Stimulated activated CD8-positive, alpha-beta memory T cell treated with anti-CD3 and anti-CD28 coated beads, Interleukin-12 subunit alpha, Interleukin-12 subunit beta, amount 100 ng/mL, for 1 hour (primary cell): ENCODE measurements around the gene ZSCAN18.

Experiments used
- DNase-seq: peaks from one replicate; pipeline ENCODE4 v3.0.0-alpha.2; 2020; ENCODE audit warnings: low read depth

Gene ZSCAN18

DNA sequence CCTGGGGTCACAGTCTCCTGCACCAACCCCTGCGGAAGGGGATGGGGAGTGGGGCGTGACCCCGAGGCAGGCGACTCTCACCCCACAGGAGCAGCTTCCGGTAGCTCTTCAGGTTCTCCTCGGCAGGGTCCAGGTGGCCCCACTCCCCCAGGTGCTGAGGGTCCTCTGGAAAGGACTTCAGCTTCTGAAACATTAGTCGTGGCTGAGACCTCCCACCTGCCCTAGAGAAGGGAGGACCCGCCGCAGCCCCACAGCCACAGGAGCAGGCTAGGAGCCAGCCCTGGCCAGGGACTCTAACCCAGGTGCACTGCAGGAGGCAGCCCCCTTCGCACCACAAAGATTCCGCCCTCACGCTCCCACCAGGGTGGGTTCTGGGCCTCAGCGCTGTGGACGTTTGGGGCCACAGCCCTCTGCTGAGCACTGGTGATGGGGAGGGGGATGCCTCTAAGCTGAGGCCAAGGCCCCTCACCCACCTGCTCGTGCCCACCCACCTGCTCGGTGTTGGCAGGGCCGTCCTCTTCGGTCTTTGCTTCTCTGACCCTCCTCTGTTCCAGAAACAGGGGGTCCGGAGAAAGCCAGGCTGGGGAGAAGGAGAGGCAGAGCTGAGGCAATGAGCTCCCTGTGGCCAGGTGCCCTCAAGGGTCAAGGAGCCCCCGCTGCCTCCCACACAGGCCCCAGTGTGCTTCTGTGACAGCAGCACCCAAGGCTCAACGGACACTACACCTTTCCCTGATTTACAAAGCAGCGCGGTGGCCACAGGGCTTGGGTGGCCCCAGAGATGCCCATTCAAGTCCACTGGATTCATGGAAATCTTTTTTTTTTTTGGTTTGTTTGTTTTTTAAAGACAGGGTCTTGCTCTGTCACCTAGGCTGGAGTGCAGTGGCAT is 11.0 kb downstream of the ZSCAN18 start:
- DNase-seq: no peak

DNA sequence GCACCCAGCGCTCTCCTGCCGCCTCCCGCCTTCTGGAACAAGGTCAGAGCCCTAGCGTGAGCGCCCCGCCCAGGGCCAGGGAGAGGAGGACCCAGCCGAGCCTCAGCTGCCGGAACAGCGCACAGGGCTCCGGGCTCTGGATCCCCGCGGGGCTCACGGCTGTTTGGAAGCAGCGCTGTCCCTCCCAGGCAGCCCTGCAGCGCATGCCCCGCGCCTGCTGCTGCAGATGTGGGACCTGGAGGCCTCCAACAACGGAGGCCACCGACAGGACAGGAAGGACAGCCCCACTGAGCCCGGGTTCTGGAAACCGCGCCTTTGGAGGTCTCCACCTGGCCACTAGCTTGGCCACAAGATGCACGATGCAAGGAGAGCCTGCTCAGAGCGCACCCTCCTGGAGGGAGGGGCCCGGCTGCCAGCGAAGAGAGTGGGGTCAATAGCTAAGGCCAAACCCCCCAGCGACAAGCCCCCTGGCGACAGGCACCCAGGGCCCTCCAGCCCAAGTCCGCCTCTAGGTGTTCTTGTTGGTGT is 12.6 kb downstream of the ZSCAN18 start:
- no peak for DNase-seq

DNA sequence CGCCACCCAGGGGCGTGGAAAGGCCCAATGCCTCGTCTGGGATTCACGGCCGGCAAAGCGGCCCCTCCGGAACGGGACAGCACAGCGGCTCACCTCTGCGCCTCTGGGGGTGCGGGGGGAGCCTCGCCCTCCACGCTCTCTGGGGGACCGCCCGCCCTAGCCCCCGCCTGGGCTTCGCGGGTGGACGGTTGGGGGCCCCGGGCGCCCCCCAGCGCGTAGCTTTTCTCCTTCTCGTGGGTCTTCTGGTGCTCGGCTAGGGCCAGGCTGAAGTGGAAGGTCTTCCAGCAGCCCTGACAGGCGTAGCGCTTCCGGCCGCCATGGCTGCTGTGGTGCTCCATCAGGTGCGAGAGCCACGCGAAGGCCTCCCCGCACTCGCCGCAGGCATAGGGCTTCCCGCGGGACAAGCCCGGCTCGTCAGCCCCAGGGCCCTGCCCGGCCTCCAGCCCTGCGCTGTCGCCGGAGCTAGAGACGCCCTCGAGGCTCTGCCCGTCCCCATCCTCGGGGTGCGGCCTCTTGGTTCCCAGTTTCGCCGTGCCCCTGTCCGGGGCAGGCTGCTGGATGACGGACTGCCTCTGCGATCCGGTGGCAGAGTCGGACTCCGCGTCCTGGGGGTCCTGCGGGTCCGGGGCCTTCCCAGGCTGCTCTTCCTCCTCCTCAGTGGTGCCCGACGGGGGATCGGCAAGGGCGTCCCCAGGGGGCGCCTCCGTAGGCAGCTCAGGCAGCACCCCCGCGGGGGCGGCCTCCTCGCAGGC is 13.3 kb downstream of the ZSCAN18 start:
- no peak for DNase-seq

DNA sequence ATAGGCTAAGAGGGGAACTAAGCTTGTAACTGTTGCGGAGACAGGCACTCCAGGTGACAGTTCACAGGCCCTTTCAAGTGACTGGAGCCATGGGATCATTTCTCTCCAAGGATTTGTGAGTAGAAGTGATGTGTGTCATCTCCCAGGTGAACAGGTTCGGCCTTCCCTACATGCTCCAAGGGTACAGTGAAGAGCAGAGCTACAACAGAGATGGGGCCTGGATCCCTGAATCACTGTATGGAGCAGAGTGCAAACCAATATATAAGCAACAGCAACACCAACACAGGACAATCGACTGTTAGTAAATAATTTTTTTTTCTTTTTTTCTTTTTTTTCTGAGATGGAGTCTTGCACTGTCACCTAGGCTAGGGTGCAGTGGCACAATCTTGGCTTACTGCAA is 15.0 kb downstream of the ZSCAN18 start:
- no peak for DNase-seq

DNA sequence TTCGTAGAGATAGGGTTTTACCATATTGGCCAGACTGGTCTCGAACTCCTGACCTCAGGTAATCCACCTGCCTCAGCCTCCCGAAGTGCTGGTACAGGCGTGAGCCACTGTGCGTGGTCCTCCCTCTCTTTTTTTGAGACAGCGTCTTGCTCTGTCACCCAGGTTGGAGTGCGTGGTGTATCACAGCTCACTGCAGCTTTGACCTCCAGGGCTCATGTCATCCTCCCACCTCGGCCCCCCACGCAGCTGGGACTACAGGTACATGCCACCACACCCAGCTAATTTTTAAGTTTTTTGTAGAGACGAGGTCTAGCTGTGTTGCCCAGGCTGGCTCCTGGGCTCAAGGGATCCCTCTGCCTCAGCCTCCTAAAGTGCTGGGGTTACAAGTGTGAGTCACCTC is 18.2 kb downstream of the ZSCAN18 start:
- DNase-seq: no peak

DNA sequence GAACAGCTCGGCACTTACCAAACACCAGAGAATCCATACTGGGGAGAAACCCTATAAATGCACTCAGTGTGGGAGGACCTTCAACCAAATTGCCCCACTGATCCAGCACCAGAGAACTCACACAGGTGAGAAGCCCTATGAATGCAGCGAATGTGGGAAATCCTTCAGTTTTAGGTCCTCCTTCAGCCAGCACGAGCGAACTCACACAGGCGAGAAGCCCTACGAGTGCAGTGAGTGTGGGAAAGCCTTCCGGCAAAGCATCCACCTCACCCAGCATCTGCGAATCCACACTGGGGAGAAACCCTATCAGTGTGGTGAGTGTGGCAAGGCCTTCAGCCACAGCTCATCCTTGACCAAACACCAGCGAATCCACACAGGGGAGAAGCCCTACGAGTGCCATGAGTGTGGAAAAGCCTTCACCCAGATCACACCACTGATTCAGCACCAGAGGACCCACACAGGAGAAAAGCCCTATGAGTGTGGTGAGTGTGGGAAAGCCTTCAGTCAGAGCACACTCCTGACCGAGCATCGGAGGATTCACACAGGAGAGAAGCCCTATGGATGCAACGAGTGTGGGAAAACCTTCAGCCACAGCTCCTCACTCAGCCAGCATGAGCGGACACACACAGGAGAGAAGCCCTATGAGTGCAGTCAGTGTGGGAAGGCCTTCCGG is 30.7 kb downstream of the ZSCAN18 start:
- DNase-seq: no peak

DNA sequence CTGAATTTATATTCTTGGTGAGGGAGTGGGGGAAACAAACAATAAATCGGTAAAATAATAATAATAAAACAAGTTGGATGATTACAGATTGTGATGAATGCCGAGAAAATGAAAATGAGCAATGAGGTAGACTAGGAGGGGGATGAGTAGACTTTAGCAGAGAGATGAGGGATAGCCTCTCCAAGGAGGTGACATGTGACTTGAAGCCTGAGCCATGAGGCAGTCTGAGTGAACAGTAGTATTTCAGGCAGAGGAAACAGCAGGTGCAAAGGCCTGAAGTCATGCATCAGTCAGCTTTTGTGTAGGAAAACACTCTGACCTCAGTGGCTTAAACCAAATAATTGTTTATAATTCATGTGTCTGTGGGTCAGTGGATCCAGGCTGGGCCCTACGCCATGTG is 34.3 kb downstream of the ZSCAN18 start:
- no peak for DNase-seq

DNA sequence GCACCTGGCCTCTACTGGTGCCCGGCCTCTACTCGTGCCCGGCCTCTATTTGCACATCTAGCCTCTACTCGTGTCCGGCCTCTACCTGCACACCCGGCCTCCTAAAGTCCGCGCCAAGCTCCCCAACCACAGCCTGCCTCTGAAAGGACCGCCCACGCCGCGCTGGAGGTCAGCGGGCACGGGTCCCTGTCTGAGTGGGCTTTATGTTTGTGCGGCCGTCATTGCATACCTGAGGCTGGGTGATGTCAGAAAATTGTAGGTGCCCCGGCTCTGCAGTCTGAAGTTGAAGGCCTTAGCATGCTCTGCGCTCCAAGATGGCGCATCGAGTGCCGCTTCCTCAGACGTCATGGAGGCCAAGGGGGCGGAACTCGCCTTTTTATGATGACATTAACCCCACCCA is 37.8 kb downstream of the ZSCAN18 start:
- no peak for DNase-seq

DNA sequence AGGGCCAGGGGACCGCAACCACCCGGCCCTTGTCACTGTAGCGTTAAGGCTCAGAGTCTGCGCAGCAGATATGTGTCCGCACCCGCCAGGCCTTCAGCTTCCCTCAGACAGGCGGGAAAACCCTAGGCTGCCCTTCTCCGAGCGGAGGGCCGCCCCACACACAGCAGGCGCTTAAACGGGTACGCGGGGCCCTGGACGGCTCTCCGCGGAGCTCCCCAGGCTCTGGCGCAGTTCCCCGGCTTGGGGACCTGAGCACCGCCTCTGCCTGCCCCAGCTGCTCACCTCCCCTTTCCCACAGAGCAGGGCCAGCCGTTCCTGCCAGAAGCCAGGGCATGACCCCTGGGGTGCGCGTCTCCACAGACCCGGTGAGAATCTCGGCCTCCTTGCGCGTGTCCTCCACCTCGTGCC is 38.4 kb downstream of the ZSCAN18 start:
- DNase-seq: no peak

DNA sequence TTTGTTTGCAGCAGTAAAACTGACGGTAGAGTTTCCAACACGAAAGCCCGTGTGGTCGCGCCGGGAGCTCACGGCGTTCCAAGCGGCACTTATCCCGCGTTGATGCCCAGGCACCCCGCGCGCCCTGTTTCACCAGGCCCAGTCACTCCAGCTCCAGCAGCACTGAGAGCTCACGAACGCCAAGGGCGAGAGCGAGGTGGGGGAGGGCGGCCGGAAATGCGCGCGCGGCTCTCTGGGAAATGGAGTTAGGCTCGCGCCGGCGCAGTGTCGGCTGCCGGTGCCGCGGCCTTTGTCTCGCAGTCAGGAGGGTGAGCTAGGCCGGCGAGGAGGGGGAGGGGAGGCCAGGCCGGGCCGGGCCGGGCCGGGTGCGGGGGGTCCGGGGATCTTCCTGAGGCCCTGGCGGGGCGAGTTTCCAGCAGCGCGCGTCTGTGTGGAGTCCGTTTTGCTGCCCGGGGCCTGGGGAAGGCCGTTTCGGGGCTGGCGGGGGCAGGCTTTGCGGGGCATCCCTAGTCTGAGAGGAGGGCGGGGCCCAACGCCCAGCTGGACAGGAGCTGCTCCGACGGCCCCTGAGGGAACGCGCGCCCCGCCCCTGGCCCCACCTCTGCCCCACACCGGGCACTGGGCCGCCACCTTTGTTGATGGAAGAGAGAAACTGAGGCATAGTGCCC is 38.9 kb downstream of the ZSCAN18 start, which contains the start of gene ZNF135:
TSS of gene ZNF135 (plus strand) at position 280 of the 668 bp plus-strand sequence. CDS start 721 bp downstream, outside the sequence.
- peak; percentile 33 for DNase-seq

DNA sequence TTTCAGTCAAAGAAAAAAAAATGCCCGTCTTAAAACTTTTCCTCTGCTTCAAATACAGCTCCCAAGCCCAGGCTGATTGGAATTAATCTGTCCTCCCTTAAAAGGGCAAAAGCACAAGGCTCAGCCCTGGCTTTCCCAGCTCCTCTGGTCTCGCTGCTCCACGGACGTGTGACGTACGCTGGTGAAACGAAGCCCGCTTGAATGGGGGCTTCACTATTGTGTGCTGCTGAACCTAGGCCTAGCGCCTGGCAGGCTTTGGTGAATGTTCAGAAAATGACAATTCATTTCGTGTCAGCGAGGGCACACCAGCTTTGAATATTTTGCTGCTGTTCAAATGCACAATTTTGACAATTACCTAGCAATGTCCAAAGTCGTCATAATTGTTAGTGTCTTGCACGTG is 39.6 kb downstream of the ZSCAN18 start:
- DNase-seq: no peak

DNA sequence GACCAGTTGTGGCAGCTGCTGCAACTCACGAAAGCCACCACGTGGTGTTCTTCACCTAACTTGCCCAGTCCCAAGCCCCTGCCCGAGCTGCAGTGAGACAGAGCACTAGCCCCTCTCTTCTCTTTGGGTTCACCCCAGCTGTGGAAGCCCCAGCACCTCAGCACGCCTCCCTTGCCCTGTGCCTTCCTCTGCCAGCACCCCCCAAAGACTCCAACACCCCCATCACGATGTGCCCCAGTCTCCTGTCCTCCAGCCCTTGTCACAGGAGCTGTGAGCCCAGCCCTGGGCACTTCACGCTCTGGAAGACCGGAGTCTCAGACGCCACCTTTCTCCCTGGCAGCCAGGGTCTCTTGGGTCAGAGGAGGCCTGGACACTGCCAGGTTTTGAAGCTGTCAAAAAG is 41.2 kb downstream of the ZSCAN18 start:
- no peak for DNase-seq

DNA sequence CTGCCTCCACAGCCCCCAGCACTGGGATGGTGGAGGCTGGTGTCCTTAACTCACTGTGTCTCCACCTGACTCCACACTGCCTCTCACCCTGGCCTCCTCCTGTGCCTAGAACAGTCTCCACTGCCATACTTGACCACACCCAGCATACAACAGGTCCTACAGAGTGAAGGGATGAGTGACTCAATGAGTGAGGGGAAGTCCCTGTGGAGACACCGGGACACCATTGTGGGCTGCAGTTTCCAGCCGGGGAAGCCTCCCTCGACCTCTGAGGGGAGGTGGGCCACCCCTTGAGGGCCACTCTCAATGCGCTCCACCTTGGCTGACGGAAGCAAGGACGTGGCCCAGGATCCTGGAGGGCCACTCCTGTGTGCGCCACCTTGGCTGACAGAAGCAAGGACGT is 41.8 kb downstream of the ZSCAN18 start:
- no peak for DNase-seq

DNA sequence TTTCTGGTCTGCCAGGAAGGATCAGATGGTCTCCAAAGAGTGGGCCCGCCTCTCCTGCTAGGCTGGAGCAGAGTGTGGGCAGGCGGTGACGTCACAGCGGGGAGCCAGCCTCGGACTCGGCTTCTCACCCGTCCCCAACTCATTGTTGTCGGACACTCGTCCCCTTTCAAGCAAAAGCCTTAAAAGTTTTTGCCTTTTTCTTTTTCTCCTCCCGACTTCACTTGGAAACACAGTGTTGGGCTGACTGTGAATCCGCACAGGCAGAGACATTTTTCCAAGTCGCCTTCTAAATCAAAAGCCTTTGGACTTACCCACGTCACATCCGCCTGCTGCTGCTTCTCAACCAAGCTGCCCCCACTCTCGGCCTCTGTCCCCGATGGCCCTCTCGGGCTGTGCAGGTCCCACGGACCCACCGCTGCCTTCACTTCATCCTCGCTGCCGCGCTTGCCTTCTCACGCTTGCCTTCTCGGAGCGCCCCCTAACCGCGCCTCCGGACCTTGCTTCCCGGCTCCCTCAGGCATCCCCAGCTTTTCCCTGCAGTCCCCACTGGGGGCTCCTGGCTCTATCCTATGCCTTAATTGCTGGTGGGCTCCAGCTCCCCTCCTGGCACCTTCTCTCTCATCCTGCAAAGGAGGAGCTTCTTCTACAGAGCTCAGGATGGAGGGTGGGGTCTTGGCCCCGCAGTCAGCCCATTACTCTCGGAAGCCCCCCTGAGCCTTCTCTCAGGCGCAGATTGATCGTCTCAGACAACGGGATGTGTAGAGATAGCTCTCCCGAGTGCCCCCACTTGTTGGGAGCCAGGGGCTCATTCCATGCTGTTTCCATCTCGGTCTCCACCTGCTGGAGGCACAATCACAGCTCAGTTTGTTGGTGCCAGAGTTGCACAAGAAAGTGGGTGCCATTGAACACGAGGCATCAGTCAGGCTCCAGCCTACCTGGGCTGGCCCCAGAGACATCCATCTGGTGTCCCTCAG is 42.8 kb downstream of the ZSCAN18 start:
- DNase-seq: no peak

DNA sequence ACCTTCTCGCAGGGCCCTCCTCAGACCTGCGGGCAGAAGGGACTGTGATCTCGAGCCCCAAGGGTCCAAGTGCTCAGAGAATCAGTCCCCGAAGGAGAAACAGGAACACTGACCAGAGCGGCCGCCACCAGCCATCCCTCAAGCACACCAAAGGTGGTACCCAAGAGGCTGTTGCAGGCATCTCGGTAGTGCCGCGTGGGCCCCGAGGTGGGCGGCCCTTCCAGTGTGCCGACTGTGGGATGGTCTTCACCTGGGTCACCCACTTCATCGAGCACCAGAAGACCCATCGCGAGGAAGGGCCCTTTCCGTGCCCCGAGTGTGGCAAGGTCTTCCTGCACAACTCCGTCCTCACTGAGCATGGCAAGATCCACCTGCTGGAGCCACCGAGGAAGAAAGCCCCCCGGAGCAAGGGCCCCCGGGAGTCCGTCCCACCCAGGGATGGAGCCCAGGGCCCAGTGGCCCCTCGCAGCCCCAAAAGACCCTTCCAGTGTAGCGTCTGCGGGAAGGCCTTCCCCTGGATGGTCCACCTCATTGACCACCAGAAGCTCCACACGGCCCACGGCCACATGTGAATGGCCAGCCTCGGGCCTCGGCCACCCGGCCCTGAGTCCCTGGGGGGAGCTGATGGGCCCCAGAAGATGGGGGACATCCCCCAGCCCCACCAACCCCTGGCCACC is 44.4 kb downstream of the ZSCAN18 start:
- DNase-seq: no peak

DNA sequence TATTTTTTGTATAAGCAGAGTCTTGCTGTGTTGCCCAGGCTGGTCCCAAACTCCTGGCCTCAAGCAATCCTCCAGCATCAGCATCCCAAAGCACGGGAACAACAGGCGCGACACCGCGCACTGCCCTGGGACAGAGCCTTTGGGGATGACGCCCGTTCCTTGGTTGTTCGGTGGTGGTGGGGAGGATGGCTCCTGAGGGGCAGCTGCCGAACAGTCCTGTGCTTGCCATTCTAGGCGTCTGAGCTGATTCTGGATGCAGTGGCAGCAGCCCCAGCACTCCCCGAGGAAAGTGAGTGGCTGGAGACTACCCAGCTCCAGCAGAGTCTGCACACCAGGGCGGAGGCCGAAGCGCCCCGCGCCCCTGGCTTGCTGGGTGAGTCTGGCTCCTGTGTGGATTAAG is 45.8 kb downstream of the ZSCAN18 start:
- no peak for DNase-seq

DNA sequence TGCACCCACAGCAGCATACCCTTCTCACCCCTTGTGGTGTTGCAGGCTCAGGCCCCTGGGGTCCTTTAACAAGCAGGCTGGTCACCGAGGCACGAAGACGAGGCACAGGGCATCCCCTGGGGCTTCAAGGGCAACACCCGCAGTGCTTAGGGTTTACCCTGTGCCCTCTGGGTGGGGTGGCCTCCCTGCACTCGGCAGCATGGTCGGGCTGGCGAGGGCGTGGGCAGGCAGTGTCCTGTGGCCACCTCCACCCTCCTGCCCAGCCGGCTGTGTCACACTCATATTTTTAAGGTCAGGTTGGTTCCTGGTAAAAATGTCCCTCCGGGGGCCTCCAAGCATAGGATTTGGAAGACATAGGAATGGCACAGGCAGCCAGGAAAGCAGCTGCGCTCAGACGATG is 50.4 kb downstream of the ZSCAN18 start:
- DNase-seq: no peak

DNA sequence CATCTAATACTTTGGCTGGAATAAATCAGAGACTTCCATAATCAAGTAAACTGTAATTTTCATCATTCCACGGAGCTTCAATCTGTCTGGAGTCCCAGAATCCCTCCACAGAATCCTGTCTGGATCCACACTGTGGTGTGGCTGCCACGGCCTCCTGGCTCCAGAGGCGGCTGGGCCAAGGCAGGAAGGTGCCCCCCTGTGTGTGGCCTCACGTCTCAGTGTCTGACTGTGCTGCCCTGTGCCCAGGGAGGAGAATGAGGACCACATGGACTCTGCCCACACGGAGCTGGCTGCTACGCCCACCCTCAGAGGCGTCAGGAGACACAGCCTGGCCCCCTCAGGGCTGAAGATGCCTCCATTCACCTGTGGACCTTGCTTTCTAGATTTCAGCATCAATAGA is 51.2 kb downstream of the ZSCAN18 start:
- no peak for DNase-seq

DNA sequence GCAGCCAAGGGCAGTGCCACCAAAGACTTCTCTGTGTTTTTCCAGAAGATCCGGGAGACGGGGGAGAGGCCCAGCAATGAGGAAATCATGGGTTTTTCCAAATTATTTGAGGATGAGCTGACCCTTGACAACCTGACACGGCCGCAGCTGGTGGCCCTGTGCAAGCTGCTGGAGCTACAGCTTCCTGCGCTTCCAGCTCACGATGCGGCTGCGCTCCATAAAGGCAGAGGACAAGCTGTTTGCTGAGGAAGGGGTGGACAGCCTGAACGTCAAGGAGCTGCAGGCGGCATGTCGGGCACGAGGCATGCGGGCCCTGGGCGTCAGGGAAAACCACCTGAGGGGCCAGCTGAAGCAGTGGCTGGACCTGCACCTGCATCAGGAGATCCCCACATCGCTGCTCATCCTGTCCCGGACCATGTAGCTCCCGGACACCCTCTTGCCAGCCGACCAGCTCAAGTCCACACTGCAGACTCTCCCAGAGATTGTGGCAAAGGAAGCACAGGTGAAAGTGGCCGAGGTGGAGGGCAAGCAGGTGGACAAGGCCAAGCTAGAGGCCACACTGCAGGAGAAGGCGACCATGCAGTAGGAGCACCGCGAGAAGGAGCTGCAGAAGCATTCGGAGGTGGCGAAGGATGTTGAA is 52.5 kb downstream of the ZSCAN18 start:
- DNase-seq: no peak

DNA sequence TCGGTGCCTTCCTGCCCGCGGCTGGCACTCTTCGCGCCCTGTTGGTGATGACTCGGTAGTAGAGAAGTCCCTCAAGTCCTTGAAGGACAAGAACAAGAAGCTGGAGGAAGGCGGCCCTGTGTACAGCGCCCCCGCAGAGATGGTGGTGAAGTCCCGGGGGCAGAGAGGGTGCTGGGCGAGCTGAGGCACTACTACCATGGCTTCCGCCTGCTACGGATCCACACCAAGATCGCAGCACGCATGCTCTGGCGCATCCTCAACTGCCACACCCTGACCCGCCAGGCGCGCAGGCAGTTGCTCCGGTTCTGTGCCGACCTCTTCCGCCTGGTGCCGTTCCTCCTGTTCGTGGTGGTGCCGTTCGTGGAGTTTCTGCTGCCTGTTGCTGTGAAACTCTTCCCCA is 53.1 kb downstream of the ZSCAN18 start:
- DNase-seq: no peak
